Smooth muscle cell (in vitro differentiated cells): ENCODE measurements around the gene AK1. TPM values are rescaled to one million over a fixed set of nuclear protein-coding genes. Genes with fewer than 3 reads are reported as not detected.

ENCODE experiments used
- DNase-seq: peaks from one replicate; lab custom pipeline; 2025; ENCODE audit not compliant: unreplicated experiment; lab: John Stamatoyannopoulos, UW
- H2AFZ ChIP-seq: fragments of 200-600 bp; sonication (generic); 2 replicates; pipeline ENCODE4 v1.6.0; 2016; ENCODE audit warnings: antibody characterized with exemption, low read depth, mild to moderate bottlenecking
- H3F3A ChIP-seq: fragments of 200-600 bp; sonication (generic); 2 replicates; pipeline ENCODE4 v1.6.0; 2017; ENCODE audit warnings: antibody characterized with exemption, low read depth
- H3K27ac ChIP-seq: fragments of 200-600 bp; sonication (generic); 2 replicates; pipeline ENCODE4 v1.5.1; 2016; ENCODE audit warnings: low read depth, mild to moderate bottlenecking
- H3K27me3 ChIP-seq: fragments of 200-600 bp; sonication (generic); 2 replicates; pipeline ENCODE4 v1.6.1; 2016; ENCODE audit warnings: low read depth, mild to moderate bottlenecking
- H3K36me3 ChIP-seq: fragments of 200-600 bp; sonication (generic); 2 replicates; pipeline ENCODE4 v1.5.1; 2016; ENCODE audit warnings: low read depth
- H3K4me1 ChIP-seq: fragments of 200-600 bp; sonication (generic); 2 replicates; pipeline ENCODE4 v1.5.1; 2016; ENCODE audit warnings: low read depth
- H3K4me2 ChIP-seq: fragments of 200-600 bp; sonication (generic); 2 replicates; pipeline ENCODE4 v1.6.0; 2016; ENCODE audit warnings: mild to moderate bottlenecking
- H3K4me3 ChIP-seq: fragments of 200-600 bp; sonication (generic); 2 replicates; pipeline ENCODE4 v1.5.1; 2016; ENCODE audit warnings: mild to moderate bottlenecking
- H3K79me2 ChIP-seq: fragments of 200-600 bp; sonication (generic); 2 replicates; pipeline ENCODE4 v1.6.0; 2016; ENCODE audit warnings: low read depth, mild to moderate bottlenecking
- H3K9ac ChIP-seq: fragments of 200-600 bp; sonication (generic); 2 replicates; pipeline ENCODE4 v1.6.0; 2016; ENCODE audit warnings: low read depth
- H3K9me3 ChIP-seq: fragments of 200-600 bp; sonication (generic); replicated peaks from 2 replicates; pipeline ENCODE4 v1.5.1; 2016; ENCODE audit warnings: low read depth
- H4K20me1 ChIP-seq: fragments of 200-600 bp; sonication (generic); 2 replicates; pipeline ENCODE4 v1.6.0; 2016; ENCODE audit warnings: low read depth
- CTCF ChIP-seq: fragments of 200-600 bp; sonication (generic); IDR thresholded peaks from 2 replicates; pipeline ENCODE4 v1.5.1; 2017; ENCODE audit warnings: borderline replicate concordance, mild to moderate bottlenecking, antibody characterized with exemption; ENCODE audit not compliant: insufficient read depth, poor library complexity, severe bottlenecking
- WGBS: methylation state at CpG from one replicate; pipeline ENCODE4 v1.1.7; 2016; ENCODE audit warnings: low lambda C conversion rate; 5-methylcytosine and 5-hydroxymethylcytosine counted together
- polyA plus RNA-seq: library from polyadenylated mRNA; unstranded; fragments of >200 nt; fragmentation: Nextera tagmentation; extraction: Ambion mirVana; gene quantifications from 2 replicates; pipeline ENCODE4 v1.2.1, GENCODE V29; 2016
- total RNA-seq: library from RNA; depleted of rRNA; stranded (reverse); fragments of >200 nt; gene quantifications from 2 replicates; pipeline ENCODE4 v1.2.3, GENCODE V29; 2014

AK1 gene
- total and polyA plus RNA-seq, 2 experiments from 2014 or later, result 52.4 to 97.8 TPM

- no peaks in the 10 kb centered on the region for H3K36me3 ChIP-seq
- no peak overlapping the region for H2AFZ ChIP-seq
- no peak for TF ChIP-seq CTCF
- H3K79me2 ChIP-seq, result no peaks in the 10 kb centered on the region
- no peak overlapping the region for H3K4me2 ChIP-seq
- H3K9me3 ChIP-seq, result no peaks in the 10 kb centered on the region
- no peaks in the 10 kb centered on the region for H4K20me1 ChIP-seq
- H3K27ac ChIP-seq, result no peak overlapping the region
- H3F3A ChIP-seq, result no peaks in the 10 kb centered on the region
- no peak overlapping the region for H3K9ac ChIP-seq
- 78% methylated on average over 13 of the region's 13 CpGs for WGBS
- no peak overlapping the region for H3K4me3 ChIP-seq
- no peaks in the 10 kb centered on the region for H3K4me1 ChIP-seq
- no peaks in the 10 kb centered on the region for H3K27me3 ChIP-seq
- DNase-seq, result no peak
Observed at GRCh38 chr9:127863191-127863621, 14.3 kb downstream of the AK1 start.

- Histone ChIP-seq H3K27me3 (no peaks in the 10 kb centered on the region), H3F3A (no peaks in the 10 kb centered on the region), H3K4me3 (no peak overlapping the region), H3K27ac (no peak overlapping the region), H3K79me2 (no peaks in the 10 kb centered on the region), H3K36me3 (no peaks in the 10 kb centered on the region), H4K20me1 (no peaks in the 10 kb centered on the region), H3K4me1 (no peaks in the 10 kb centered on the region), H3K4me2 (no peak overlapping the region), H2AFZ (no peak overlapping the region), H3K9ac (no peak overlapping the region), H3K9me3 (no peaks in the 10 kb centered on the region)
- no peak for TF ChIP-seq CTCF
- 65% methylated on average over 28 of the region's 29 CpGs for WGBS
- no peak for DNase-seq
Observed at GRCh38 chr9:127862075-127863011, 15.1 kb downstream of the AK1 start.

- WGBS, result 90% methylated on average over 11 of the region's 11 CpGs
- no peak for DNase-seq
- no peak for TF ChIP-seq CTCF
- no peak overlapping the region for H3K9ac ChIP-seq
- H3K79me2 ChIP-seq, result no peaks in the 10 kb centered on the region
- no peak overlapping the region for H3K4me3 ChIP-seq
- H3K27me3 ChIP-seq, result no peaks in the 10 kb centered on the region
- H3K4me1 ChIP-seq, result no peaks in the 10 kb centered on the region
- H3K9me3 ChIP-seq, result no peaks in the 10 kb centered on the region
- no peaks in the 10 kb centered on the region for H3F3A ChIP-seq
- H4K20me1 ChIP-seq, result no peaks in the 10 kb centered on the region
- no peaks in the 10 kb centered on the region for H3K36me3 ChIP-seq
- H3K27ac ChIP-seq, result no peak overlapping the region
- no peak overlapping the region for H2AFZ ChIP-seq
- H3K4me2 ChIP-seq, result no peak overlapping the region
Observed at GRCh38 chr9:127860779-127861178, 16.7 kb downstream of the AK1 start.
